A673 (cell line): Measurements from ENCODE around the gene ACOT11. TPM values are rescaled to one million over a fixed set of nuclear protein-coding genes. Genes with fewer than 3 reads are reported as not detected.

ENCODE experiments used
- BruUV-seq: library from RNA; stranded (reverse); fragments of 400-500 nt; replicated peaks from 2 replicates; lab custom pipeline; 2021; lab: Mats Ljungman, UMichigan
- CTCF ChIA-PET: fragments of 300-600 bp; sonication (Branson Sonifier 250); formaldehyde crosslinking; loops from one replicate; lab custom pipeline; 2022; ENCODE audit warnings: antibody characterized with exemption; lab: Charles Lee
- POLR2A ChIA-PET: fragments of 300-600 bp; sonication (Branson Sonifier 250); formaldehyde crosslinking; loops from one replicate; lab custom pipeline; 2022; ENCODE audit warnings: antibody characterized with exemption; ENCODE audit not compliant: low non-redundant PET; lab: Charles Lee
- DNase-seq: peaks from one replicate; pipeline ENCODE4 v3.0.0-alpha.2; 2015; ENCODE audit warnings: low spot score
- H3K27ac ChIP-seq: fragments of 200-600 bp; sonication (generic); 2 replicates; pipeline ENCODE4 v1.5.1; 2016; ENCODE audit warnings: mixed run types, low read depth, mild to moderate bottlenecking, mixed read lengths, antibody characterized with exemption, low read length; ENCODE audit not compliant: poor library complexity, severe bottlenecking
- H3K27me3 ChIP-seq: fragments of 200-600 bp; sonication (generic); replicated peaks from 2 replicates; pipeline ENCODE4 v1.6.1; 2017; ENCODE audit warnings: mixed run types, low read depth, mild to moderate bottlenecking, mixed read lengths, antibody characterized with exemption, low read length; ENCODE audit not compliant: insufficient read depth, poor library complexity
- H3K36me3 ChIP-seq: fragments of 200-600 bp; sonication (generic); 2 replicates; pipeline ENCODE4 v1.6.1; 2016; ENCODE audit warnings: mixed run types, mild to moderate bottlenecking, mixed read lengths, antibody characterized with exemption, low read length; ENCODE audit not compliant: insufficient read depth, poor library complexity, severe bottlenecking
- H3K4me1 ChIP-seq: fragments of 200-600 bp; sonication (generic); 2 replicates; pipeline ENCODE4 v1.6.1; 2017; ENCODE audit warnings: mixed run types, mild to moderate bottlenecking, mixed read lengths, antibody characterized with exemption, low read length; ENCODE audit not compliant: insufficient read depth, poor library complexity, severe bottlenecking
- H3K4me3 ChIP-seq: fragments of 200-600 bp; sonication (generic); 2 replicates; pipeline ENCODE4 v1.5.1; 2016; ENCODE audit warnings: low read depth, mixed run types, mild to moderate bottlenecking, mixed read lengths, low read length; ENCODE audit not compliant: poor library complexity, severe bottlenecking
- H3K9me3 ChIP-seq: fragments of 200-600 bp; sonication (generic); 2 replicates; pipeline ENCODE4 v1.6.1; 2016; ENCODE audit warnings: mixed run types, low read depth, mild to moderate bottlenecking, mixed read lengths, antibody characterized with exemption, low read length; ENCODE audit not compliant: poor library complexity, severe bottlenecking
- CTCF ChIP-seq: fragments of 300-800, 200-600 bp; sonication (generic); conservative IDR thresholded peaks from 2 replicates; pipeline ENCODE4 v1.5.1; 2017; ENCODE audit warnings: low read depth, mild to moderate bottlenecking, antibody characterized with exemption, low read length, moderate library complexity, mixed read lengths
- EZH2 ChIP-seq: fragments of 200-600 bp; sonication (generic); IDR thresholded peaks from 2 replicates; pipeline ENCODE4 v1.6.1; 2017; ENCODE audit warnings: borderline replicate concordance, low read depth, mild to moderate bottlenecking, mixed read lengths, antibody characterized with exemption, low read length; ENCODE audit not compliant: poor library complexity, severe bottlenecking
- intact Hi-C: fragments of 100-400 bp; cut with micrococcal nuclease; formaldehyde crosslinking; loops from one replicate; pipeline ENCODE4 v1.10.0; 2022; ENCODE audit not compliant: unreplicated experiment
- total RNA-seq: library from RNA; stranded (reverse); gene quantifications from 2 replicates; pipeline ENCODE4 v1.2.3, GENCODE V29; 2021

Gene ACOT11
- total RNA-seq, 1 experiment from 2014 or later: 5.6 TPM

GRCh38 chr1:54595956-54596498 is 48.0 kb downstream of the ACOT11 start:
- intact Hi-C loops: no loop called here
- Histone ChIP-seq H3K9me3 (no peaks in the 10 kb centered on the region), H3K4me1 (peaks cover 5% of the 10 kb centered on the region), H3K27ac (no peak overlapping the region), H3K4me3 (no peak overlapping the region), H3K36me3 (no peaks in the 10 kb centered on the region), H3K27me3 (no peaks in the 10 kb centered on the region)
- no TSS peak for BruUV-seq
- DNase-seq: no peak
- CTCF ChIA-PET: no interaction called here
- TF ChIP-seq EZH2 (no peak), CTCF (no peak)
- POLR2A ChIA-PET: no interaction called here

GRCh38 chr1:54596756-54597155 is 48.7 kb downstream of the ACOT11 start:
- peak; percentile 29 for DNase-seq
- POLR2A ChIA-PET: no interaction called here

GRCh38 chr1:54597455-54598030 is 49.5 kb downstream of the ACOT11 start:
- no TSS peak for BruUV-seq
- Histone ChIP-seq H3K4me1 (peaks cover 5% of the 10 kb centered on the region), H3K4me3 (no peak overlapping the region), H3K27me3 (no peaks in the 10 kb centered on the region), H3K9me3 (no peaks in the 10 kb centered on the region), H3K27ac (no peak overlapping the region), H3K36me3 (no peaks in the 10 kb centered on the region)
- ChIA-PET POLR2A (no interaction called here), CTCF (no interaction called here)
- intact Hi-C loops: no loop called here
- peak; percentile 79 for DNase-seq
- TF ChIP-seq CTCF (no peak), EZH2 (no peak)

More at GRCh38 chr1:54596756-54597155, 48.7 kb downstream of the ACOT11 start:
- intact Hi-C loops: no loop called here
- no peak overlapping the region for H3K27ac ChIP-seq
- no peaks in the 10 kb centered on the region for H3K27me3 ChIP-seq
- TF ChIP-seq CTCF: no peak
- no peak for TF ChIP-seq EZH2
- peaks cover 5% of the 10 kb centered on the region for H3K4me1 ChIP-seq
- H3K36me3 ChIP-seq: no peaks in the 10 kb centered on the region
- no peak overlapping the region for H3K4me3 ChIP-seq
- CTCF ChIA-PET: no interaction called here
- no TSS peak for BruUV-seq
- no peaks in the 10 kb centered on the region for H3K9me3 ChIP-seq
